A549 treated with RU486 at 1 μM for 4 hours (cell line): ENCODE data around the gene ISG20L2. TPM values are rescaled to one million over a fixed set of nuclear protein-coding genes. Genes with fewer than 3 reads are reported as not detected.

Source experiments
- total RNA-seq: library from RNA; stranded (reverse); fragments of 200-300 nt; extraction: Qiagen RNA extraction; gene quantifications from 5 replicates; pipeline ENCODE4 v1.2.3, GENCODE V29; 2022; ENCODE audit warnings: low read depth

The ISG20L2 gene, protein sequence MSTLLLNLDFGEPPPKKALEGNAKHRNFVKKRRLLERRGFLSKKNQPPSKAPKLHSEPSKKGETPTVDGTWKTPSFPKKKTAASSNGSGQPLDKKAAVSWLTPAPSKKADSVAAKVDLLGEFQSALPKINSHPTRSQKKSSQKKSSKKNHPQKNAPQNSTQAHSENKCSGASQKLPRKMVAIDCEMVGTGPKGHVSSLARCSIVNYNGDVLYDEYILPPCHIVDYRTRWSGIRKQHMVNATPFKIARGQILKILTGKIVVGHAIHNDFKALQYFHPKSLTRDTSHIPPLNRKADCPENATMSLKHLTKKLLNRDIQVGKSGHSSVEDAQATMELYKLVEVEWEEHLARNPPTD
- 46.4 to 55.1 TPM (median 48.6 TPM) in 5 replicates for total RNA-seq

DNA sequence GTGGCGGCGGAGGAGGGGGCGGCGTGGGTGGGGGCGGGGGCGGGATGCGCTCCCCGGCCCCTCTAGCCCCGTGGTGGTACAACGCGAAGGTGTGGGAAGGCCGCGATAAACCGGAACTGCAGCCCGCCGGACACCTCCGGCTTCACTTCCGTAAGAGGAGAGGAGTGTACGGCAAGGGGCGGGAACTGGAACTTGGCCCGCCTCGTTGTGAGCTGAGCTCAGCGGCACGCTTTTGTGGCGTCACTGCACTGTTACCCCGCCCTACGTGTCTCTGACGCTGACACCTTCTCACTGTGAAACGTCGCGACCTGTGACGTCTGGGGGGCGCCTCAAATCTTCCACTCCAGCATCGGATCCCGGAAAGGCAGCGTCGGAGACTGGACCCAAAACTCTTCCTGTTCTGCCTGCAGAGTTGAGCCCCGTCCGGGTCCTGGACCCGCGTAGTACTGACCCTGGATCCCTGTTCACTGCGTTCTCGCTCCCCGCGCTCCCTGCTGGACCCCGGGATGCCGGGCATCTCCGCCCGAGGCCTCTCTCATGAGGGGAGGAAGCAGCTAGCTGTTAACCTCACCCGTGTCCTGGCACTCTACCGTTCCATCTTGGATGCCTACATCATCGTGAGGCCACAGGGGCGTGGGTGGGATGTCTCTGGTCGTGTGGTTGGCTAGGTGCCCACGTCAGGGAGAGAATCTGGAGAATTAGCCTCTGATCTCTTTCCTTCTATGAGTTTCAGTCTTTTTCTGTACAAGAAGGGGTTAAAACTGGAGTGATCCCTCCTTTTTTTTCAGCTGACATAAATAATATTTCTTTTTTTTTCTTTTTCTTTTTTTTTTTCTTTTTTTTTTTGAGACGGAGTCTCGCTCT lies at the start of gene ISG20L2:
TSS of gene ISG20L2 (minus strand) at position 168 of the 864 bp plus-strand sequence. CDS start 1,114 bp downstream, outside the sequence.

GRCh38 chr1:156767101-156767878 lies 38.7 kb upstream of the ISG20L2 start, which contains the start of gene PRCC:
TSS of gene PRCC (plus strand) at chr1:156767535. CDS start at chr1:156767772, 237 bp downstream.

DNA sequence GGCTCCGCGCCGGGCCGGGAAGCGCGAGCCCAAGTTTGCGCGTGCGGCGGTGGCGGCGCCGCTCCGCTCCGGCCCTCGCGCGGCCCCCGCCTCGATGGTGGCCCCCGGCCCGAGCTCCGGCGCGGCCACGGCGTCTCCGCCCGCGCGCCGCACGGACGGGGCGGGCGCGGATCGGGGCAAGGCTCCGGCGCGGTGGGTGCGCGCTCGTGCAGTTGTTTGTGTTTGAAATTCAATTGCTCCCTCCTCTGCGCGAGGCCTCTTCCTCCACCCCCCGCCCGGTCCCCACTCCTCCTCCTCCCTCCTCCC lies 22.8 kb upstream of the ISG20L2 start, which contains the start of gene HDGF:
TSS of gene HDGF (minus strand) at position 225 of the 306 bp plus-strand sequence. CDS start 246 bp downstream, outside the sequence.

DNA sequence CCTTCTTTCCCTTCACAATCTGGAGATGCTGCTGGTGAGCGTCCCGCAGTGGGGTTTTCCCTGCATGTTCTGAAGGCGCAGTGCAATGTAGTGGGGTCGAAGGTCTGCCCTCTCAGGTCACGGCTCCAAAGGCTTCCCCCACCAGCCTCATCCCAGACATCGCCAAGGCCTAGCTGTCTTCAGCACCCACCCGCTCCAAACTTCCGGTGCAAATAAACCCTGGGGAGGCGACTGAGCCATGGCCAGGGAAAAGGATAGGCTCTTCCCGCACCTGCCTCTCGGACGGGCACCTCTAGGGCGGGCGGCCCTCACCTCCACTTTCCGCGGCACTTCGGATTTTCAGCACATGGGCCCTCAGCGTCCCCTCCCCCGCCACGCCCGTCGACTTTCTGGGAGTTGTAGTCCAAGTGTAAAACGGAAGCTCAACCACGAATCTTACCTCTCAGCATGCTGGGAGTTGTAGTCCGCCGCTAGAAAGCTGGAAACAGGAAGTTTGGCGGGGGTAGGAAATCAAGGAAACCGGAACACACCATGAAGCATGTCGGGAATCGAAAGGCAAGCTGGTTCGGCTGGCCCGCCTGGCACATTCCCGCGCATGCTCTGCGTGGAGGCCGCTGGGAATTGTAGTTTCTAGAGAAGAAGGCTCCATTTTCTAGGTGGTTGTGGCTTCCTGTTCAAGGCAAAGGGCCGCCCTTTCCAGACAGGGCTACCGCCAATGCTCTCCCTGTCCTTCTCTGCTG lies 12.3 kb upstream of the ISG20L2 start, which contains the start of gene MRPL24:
TSS of gene MRPL24 (minus strand) at position 348 of the 740 bp plus-strand sequence. CDS start 2,384 bp downstream, outside the sequence.

GRCh38 chr1:156727926-156728598 lies 504 bp downstream of the ISG20L2 start, which contains the start of gene METTL25B:
TSS of gene METTL25B (plus strand) at chr1:156728469. CDS start at chr1:156729105, 636 bp downstream.

GRCh38 chr1:156705321-156705917 lies 23.1 kb downstream of the ISG20L2 start, which contains the start of gene CRABP2:
TSS of gene CRABP2 (minus strand) at chr1:156705583. CDS start at chr1:156705446, 137 bp downstream.

GRCh38 chr1:156676820-156677615 lies 51.5 kb downstream of the ISG20L2 start, which contains the start of gene NES:
TSS of gene NES (minus strand) at chr1:156677407. CDS start at chr1:156677264, 143 bp downstream.

Other genes with a start within 250 kb of the ISG20L2 start
- 22.6 to 36.0 TPM (median 31.5 TPM) in 5 replicates for gene MEF2D, start 228.0 kb downstream of the ISG20L2 start, total RNA-seq
- gene IQGAP3, start 156.2 kb downstream of the ISG20L2 start, total RNA-seq, result 11.6 to 18.6 TPM (median 15.8 TPM) in 5 replicates
- gene TTC24, start 149.0 kb downstream of the ISG20L2 start, total RNA-seq, result not detected in 5 replicates
- gene NAXE, start 137.0 kb downstream of the ISG20L2 start, total RNA-seq, result 136 to 185 TPM (median 163 TPM) in 5 replicates
- 65.4 to 96.3 TPM (median 74.7 TPM) in 5 replicates for gene GPATCH4, start 127.3 kb downstream of the ISG20L2 start, total RNA-seq
- 0.13 to 0.14 TPM in 2 of 5 replicates, not detected in the others for gene HAPLN2, start 109.4 kb downstream of the ISG20L2 start, total RNA-seq
- 0.06 TPM in 1 of 5 replicates, not detected in the others for gene BCAN, start 86.6 kb downstream of the ISG20L2 start, total RNA-seq
- gene NES, start 51.4 kb downstream of the ISG20L2 start, total RNA-seq, result 1.2 to 1.7 TPM (median 1.3 TPM) in 5 replicates
- gene CRABP2, start 23.2 kb downstream of the ISG20L2 start, total RNA-seq, result 11.5 to 19.1 TPM (median 11.6 TPM) in 5 replicates
- gene METTL25B, start 297 bp downstream of the ISG20L2 start, total RNA-seq, result 19.5 to 25.1 TPM (median 23.8 TPM) in 5 replicates
- gene MRPL24, start 12.3 kb upstream of the ISG20L2 start, total RNA-seq, result 175 to 219 TPM (median 189 TPM) in 5 replicates
- 455 to 489 TPM (median 463 TPM) in 5 replicates for gene HDGF, start 22.9 kb upstream of the ISG20L2 start, total RNA-seq
- 67.6 to 90.1 TPM (median 73.5 TPM) in 5 replicates for gene PRCC, start 38.8 kb upstream of the ISG20L2 start, total RNA-seq
- 2.1 to 5.6 TPM (median 3.6 TPM) in 5 replicates for gene SH2D2A, start 88.1 kb upstream of the ISG20L2 start, total RNA-seq
- gene INSRR, start 130.4 kb upstream of the ISG20L2 start, total RNA-seq, result not detected in 5 replicates
- 0.06 to 0.24 TPM (median 0.16 TPM) in 4 of 5 replicates, not detected in the other for gene NTRK1, start 132.1 kb upstream of the ISG20L2 start, total RNA-seq
- 7.5 to 10.1 TPM (median 8.6 TPM) in 5 replicates for gene PEAR1, start 165.0 kb upstream of the ISG20L2 start, total RNA-seq
- gene LRRC71, start 191.9 kb upstream of the ISG20L2 start, total RNA-seq, result 0.13 to 0.48 TPM (median 0.22 TPM) in 5 replicates